ENCODE results near the gene ARSI. TPM values are rescaled to one million over a fixed set of nuclear protein-coding genes. Genes with fewer than 3 reads are reported as not detected.

The ARSI gene
- total RNA-seq, 1 donor = 1.5 TPM

DNA sequence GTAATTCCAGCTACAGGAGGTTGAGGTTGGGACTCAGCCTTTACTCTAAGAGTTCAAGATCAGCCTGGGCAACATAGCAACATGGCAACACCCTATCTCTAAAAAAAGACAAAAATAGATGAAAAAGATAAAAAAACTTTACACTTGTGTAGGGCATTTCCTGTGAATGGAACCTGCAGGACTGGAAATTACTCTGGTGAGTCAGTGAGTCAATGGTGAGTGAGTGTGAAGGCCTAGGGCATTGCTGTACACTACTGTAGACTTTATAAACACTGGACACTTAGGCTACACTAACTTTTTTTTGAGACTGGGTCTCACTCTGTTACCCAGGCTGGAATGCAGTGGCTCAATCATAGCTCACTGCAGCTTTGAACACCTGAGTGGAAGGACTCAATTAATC, 19.5 kb upstream of the ARSI start:
- no peak for DNase-seq (ENCODE audit: low read depth)
- TF ChIP-seq, protein P1, sequence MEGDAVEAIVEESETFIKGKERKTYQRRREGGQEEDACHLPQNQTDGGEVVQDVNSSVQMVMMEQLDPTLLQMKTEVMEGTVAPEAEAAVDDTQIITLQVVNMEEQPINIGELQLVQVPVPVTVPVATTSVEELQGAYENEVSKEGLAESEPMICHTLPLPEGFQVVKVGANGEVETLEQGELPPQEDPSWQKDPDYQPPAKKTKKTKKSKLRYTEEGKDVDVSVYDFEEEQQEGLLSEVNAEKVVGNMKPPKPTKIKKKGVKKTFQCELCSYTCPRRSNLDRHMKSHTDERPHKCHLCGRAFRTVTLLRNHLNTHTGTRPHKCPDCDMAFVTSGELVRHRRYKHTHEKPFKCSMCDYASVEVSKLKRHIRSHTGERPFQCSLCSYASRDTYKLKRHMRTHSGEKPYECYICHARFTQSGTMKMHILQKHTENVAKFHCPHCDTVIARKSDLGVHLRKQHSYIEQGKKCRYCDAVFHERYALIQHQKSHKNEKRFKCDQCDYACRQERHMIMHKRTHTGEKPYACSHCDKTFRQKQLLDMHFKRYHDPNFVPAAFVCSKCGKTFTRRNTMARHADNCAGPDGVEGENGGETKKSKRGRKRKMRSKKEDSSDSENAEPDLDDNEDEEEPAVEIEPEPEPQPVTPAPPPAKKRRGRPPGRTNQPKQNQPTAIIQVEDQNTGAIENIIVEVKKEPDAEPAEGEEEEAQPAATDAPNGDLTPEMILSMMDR (IDR thresholded peaks at IDR 0.05; ENCODE audit: insufficient read depth, low read length) = no peak

GRCh38 chr5:150321784-150322183, 19.1 kb upstream of the ARSI start:
- TF ChIP-seq, protein P1 (IDR thresholded peaks at IDR 0.05; ENCODE audit: insufficient read depth, low read length) = no peak
- no peak overlapping the region for H3K4me3 ChIP-seq (ENCODE audit: low read depth, low read length)
- peak; percentile 25 for DNase-seq (ENCODE audit: low read depth)

More for the DNA sequence above, 19.5 kb upstream of the ARSI start:
- H3K4me3 ChIP-seq (ENCODE audit: low read depth, low read length) = no peak overlapping the region

DNA sequence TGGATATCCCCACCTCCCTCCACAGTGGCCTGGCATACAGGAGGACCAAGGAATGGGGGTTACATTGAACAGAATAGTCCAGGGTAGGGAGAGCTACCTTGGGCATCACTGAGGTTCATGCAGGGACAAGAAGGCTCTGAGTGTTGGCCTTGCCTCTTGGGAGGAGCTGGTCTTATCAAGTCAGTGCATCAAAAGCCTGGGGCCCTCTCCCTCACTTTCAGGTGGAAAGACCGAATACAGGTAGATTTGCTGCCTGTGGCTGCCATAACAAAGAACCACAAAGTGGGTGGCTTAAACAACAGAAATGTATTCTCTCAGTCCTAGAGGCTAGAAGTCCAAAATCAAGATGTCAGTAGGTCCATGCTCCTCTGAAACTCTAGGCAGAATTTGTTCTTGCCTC, 18.5 kb upstream of the ARSI start:
- TF ChIP-seq, protein P1 (IDR thresholded peaks at IDR 0.05; ENCODE audit: insufficient read depth, low read length) = no peak
- DNase-seq (ENCODE audit: low read depth) = no peak
- H3K4me3 ChIP-seq (ENCODE audit: low read depth, low read length) = no peak overlapping the region

DNA sequence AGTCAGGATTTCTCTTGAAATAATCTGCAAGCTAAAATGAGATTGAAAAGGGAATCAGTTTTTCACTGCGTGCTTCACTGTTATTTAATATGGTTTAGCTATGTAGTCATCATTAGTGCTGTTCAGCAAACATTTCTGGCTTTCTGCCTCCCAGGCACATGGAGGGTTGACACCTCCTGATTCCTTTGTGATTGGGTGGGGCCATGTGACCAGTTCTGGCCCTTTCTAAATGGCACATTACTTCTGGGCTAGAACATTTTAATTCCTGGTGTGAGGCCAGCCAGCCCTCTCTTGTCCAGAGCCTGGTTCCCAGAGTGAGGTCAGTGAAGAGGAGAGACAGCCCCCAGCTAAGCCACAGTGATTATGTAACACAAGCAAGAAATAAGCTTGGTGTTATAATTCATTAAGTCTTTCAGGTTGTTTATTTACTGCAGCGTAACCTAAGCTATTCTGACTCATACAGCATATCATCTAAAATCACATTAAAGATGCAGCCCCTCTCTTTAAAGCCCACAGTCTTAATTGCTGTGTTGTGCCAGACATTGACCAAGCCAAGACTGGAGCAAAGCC, 17.4 kb upstream of the ARSI start:
- peak; percentile 81 for DNase-seq (ENCODE audit: low read depth)
- TF ChIP-seq, protein P1 (IDR thresholded peaks at IDR 0.05; ENCODE audit: insufficient read depth, low read length) = no peak
- no peak overlapping the region for H3K4me3 ChIP-seq (ENCODE audit: low read depth, low read length)

DNA sequence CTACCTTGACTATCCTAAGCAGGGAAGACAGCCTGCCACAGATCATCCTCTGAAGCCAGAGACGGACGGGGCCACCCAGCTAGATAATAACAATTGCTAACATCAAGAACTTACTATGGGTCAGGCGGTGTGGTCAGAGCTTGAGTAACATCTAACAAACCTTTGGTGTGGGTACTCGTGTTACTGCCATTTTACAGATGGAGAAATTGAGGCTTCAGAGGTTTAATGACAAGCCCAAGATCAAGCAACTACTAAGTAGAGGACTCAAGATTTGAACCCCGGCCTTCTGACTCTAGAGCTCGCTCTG, 16.7 kb upstream of the ARSI start:
- no peak overlapping the region for H3K4me3 ChIP-seq (ENCODE audit: low read depth, low read length)
- TF ChIP-seq, protein P1 (IDR thresholded peaks at IDR 0.05; ENCODE audit: insufficient read depth, low read length) = no peak
- no peak for DNase-seq (ENCODE audit: low read depth)

DNA sequence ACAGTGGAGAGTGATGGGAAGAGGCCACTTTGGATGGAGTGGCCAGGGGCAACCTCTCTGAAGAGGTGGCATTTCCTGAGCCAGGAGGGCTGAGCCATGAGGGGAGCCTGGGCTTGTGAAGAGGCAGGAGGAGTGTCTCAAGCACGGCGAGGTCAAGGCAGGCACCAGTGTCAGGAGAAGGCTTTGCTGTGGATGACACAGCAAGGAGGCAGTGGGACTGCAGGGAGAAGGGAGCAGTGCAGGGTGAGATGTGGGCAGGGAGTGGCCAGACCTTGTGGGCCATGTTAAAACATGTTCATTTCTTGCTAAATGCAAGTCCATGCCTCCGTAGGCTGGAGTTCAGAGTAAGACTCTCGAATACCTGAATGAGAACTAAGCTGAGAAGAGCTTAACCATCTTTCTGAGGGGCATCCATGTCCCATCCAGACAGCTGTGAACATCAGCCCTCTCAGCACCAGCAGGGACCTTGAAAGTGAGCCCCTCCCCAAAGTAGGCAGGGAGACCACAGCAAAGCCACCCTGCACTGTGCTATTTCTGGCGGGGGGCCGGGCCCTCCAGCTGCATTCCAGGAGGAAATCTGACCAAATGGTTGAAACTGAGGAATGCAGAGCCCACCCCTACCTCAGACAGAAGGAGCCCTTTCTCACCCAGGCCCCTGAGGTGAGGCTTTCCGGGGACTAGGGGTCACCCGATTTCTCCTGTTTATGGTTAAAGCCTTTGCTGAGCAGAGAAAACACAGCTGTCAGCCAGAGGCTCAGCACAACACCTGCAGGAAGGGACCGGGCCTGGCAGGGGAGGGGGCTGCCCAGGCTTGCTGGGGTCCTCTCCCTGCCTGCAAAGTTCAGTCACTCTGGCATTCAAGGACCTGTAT, 16.1 kb upstream of the ARSI start:
- H3K4me3 ChIP-seq (ENCODE audit: low read depth, low read length) = no peak overlapping the region
- DNase-seq (ENCODE audit: low read depth) = no peak
- TF ChIP-seq, protein P1 (IDR thresholded peaks at IDR 0.05; ENCODE audit: insufficient read depth, low read length) = no peak
